ENCODE results near the gene TSEN2.

DNA sequence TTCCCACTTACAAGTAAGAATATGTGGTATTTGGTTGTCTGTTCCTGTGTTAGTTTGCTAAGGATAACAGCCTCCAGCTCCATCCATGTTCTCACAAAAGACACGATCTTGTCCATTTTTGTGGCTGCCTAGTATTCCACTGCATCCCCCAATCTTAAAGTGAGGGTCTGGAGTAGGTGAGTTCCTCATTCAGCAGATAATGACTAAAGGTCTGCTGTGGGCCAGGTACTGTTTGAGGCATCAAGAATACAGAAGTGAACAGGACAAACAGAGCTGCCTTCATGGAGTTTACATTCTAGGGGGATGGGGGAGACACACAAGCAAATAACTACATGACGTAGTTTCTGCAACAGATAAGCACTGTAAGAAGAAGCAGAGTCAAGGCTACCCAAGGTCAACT, 36.7 kb downstream of the TSEN2 start:
- TF ChIP-seq MAZ (IDR thresholded peaks at IDR 0.05; ENCODE audit: borderline replicate concordance, low read depth, low read length) (no peak), POLR2A (IDR thresholded peaks at IDR 0.05; ENCODE audit: low read depth, low read length) (no peak), RFX5 (IDR thresholded peaks at IDR 0.05; ENCODE audit: low read depth, low read length) (no peak), NFE2L2 (IDR thresholded peaks at IDR 0.05; ENCODE audit: low read depth, low read length) (no peak), CEBPB (IDR thresholded peaks at IDR 0.05; ENCODE audit: low read depth, low read length) (no peak), BHLHE40 (IDR thresholded peaks at IDR 0.05; ENCODE audit: low read depth, low read length) (no peak), CHD1 (IDR thresholded peaks at IDR 0.05; ENCODE audit: low read depth, low read length) (no peak), RAD21 (IDR thresholded peaks at IDR 0.05; ENCODE audit: low read length) (no peak)
- TF ChIP-seq, protein P1, sequence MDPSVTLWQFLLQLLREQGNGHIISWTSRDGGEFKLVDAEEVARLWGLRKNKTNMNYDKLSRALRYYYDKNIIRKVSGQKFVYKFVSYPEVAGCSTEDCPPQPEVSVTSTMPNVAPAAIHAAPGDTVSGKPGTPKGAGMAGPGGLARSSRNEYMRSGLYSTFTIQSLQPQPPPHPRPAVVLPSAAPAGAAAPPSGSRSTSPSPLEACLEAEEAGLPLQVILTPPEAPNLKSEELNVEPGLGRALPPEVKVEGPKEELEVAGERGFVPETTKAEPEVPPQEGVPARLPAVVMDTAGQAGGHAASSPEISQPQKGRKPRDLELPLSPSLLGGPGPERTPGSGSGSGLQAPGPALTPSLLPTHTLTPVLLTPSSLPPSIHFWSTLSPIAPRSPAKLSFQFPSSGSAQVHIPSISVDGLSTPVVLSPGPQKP (IDR thresholded peaks at IDR 0.05; ENCODE audit: borderline replicate concordance, low read depth, low read length), result no peak
- TF ChIP-seq, protein P2, sequence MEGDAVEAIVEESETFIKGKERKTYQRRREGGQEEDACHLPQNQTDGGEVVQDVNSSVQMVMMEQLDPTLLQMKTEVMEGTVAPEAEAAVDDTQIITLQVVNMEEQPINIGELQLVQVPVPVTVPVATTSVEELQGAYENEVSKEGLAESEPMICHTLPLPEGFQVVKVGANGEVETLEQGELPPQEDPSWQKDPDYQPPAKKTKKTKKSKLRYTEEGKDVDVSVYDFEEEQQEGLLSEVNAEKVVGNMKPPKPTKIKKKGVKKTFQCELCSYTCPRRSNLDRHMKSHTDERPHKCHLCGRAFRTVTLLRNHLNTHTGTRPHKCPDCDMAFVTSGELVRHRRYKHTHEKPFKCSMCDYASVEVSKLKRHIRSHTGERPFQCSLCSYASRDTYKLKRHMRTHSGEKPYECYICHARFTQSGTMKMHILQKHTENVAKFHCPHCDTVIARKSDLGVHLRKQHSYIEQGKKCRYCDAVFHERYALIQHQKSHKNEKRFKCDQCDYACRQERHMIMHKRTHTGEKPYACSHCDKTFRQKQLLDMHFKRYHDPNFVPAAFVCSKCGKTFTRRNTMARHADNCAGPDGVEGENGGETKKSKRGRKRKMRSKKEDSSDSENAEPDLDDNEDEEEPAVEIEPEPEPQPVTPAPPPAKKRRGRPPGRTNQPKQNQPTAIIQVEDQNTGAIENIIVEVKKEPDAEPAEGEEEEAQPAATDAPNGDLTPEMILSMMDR (conservative IDR thresholded peaks at IDR 0.05; ENCODE audit: low read depth, low read length), result no peak
- TF ChIP-seq, protein P3, sequence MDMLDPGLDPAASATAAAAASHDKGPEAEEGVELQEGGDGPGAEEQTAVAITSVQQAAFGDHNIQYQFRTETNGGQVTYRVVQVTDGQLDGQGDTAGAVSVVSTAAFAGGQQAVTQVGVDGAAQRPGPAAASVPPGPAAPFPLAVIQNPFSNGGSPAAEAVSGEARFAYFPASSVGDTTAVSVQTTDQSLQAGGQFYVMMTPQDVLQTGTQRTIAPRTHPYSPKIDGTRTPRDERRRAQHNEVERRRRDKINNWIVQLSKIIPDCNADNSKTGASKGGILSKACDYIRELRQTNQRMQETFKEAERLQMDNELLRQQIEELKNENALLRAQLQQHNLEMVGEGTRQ (IDR thresholded peaks at IDR 0.05; ENCODE audit: low read depth, low read length), result no peak

Data from IMR-90 (cell line).